Activated naive CD4-positive, alpha-beta T cell treated with anti-CD3 and anti-CD28 coated beads, Interleukin-2, amount 10 ng/mL, durations not matched to agents 5 hours and 36 hours (primary cell): ENCODE results near the gene SDCCAG8. TPM values are rescaled to one million over a fixed set of nuclear protein-coding genes. Genes with fewer than 3 reads are reported as not detected.

Experiments used
- microRNA-seq: library from miRNA; unstranded; fragments of <30 nt; microRNA quantifications from one replicate; pipeline ENCODE4 v1.2.0, GENCODE V29; 2022; ENCODE audit warnings: borderline microRNAs expressed, borderline replicate concordance
- total RNA-seq, 2 experiments: library from RNA; stranded (reverse); gene quantifications; one replicate each; pipeline ENCODE4 v1.2.3, GENCODE V29; 2021

The SDCCAG8 gene
- total RNA-seq, result 10 to 100 TPM; 27.0 to 29.4 TPM

DNA sequence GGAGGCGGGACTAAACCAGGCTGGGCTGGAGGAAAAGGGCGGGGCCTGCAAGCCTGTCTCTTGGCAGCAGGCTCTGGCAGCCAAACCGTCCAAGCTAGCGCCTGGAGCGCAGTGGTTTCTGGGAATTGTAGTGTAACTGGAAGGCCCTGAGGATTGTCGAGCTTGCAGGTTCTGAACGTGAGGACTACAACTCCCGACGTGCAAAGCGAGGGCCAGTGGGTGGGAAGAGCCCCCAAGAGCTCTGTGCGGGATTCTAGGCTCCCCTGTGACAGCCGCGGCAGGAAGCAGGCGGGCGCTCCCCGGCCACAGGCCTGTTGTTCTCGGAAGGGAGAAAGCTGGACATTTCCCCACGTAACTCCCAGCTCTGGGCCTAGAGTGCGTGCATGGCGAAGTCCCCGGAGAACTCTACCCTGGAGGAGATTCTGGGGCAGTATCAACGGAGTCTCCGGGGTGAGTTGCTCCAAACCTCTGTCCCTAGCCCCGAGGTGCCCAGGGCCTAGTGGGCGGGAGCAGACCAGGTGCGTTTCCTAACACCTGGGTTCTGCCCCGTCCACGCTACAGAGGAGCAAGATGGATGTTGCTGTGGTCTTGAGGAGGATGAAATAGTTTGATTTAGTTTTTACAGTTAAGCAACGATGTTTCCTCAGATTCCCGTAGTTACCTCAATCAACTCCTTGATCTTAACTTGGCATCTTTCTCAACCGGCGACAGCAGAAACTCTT lies at the start of gene SDCCAG8:
Gene SDCCAG8, plus strand, starts transcription at position 251 of the 722 bp plus-strand sequence. Its CDS starts 133 bp downstream, at position 384.

GRCh38 chr1:243254927-243255790 lies 682 bp upstream of the SDCCAG8 start, which contains the start of gene CEP170:
Gene CEP170, minus strand, starts transcription at chr1:243255281. Its CDS starts 30,001 bp downstream, at chr1:243225280.

Small RNAs within 50 kb of the gene (microRNA-seq; reads per million reads assigned to microRNA genes)
- 2.9 reads per million, percentile 15 among the genes with 10 or more reads in this experiment for gene MIR4677

Other genes with a start within 250 kb of the SDCCAG8 start
- 10 to 100 TPM; 30.3 to 32.6 TPM for gene CEP170, start 760 bp upstream of the SDCCAG8 start, total RNA-seq